ENCODE results near the gene KRT72. TPM values are rescaled to one million over a fixed set of nuclear protein-coding genes. Genes with fewer than 3 reads are reported as not detected.
A peak's percentile ranks its signal among the peaks of the same experiment; 100 is the strongest.

Gene KRT72
- total RNA-seq, 1 experiment from 2014 or later, result not detected

DNA sequence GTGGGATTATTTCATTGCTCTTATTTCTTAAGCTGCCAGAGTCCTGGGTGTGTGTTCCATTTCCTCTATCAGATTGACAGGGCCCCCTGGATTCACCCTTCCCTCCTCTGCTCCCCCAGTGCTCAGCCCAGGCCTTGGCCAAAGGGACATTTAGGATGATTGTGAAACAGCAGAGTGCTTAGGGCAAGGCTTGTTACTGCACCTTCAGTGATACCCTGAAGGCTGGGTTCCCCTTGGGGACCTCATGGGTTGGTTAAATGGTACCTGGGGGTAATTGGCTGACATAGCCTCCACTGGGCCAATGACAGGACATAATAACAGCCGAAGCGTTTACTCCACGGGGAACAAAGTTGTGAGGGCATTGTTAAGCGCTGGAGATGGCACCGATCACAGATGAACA is 1.3 kb upstream of the KRT72 start:
- peak overlapping the region in 1 of 3 experiments; percentile 21; a peak in 1 of 7 replicates for H3K27ac Mint-ChIP-seq
- DNase-seq, result peak; percentile 15
- peaks cover 36% of the 10 kb centered on the region for H3K27me3 Mint-ChIP-seq (ENCODE audit: low read depth)
- Histone ChIP-seq H3K27me3 (ENCODE audit: insufficient read depth, low read length) (no peaks in the 10 kb centered on the region), H3K23ac (ENCODE audit: insufficient read length, low read depth, low read length) (no peak overlapping the region), H2AFZ (ENCODE audit: low read length) (no peak overlapping the region), H4K5ac (ENCODE audit: insufficient read length, low read depth, low read length) (no peak overlapping the region), H3K27ac (ENCODE audit: insufficient read length, low read depth, low read length) (no peak overlapping the region), H2BK15ac (ENCODE audit: low read depth, low read length) (no peak overlapping the region), H3K9me3 (ENCODE audit: control insufficient read depth, low read depth, low read length) (no peaks in the 10 kb centered on the region), H3K56ac (ENCODE audit: insufficient read length, low read depth, low read length) (no peak overlapping the region), H4K8ac (replicated peaks; ENCODE audit: insufficient read length, low read depth, low read length) (no peak overlapping the region), H3K79me1 (ENCODE audit: insufficient read depth, low read depth, low read length, poor library complexity, severe bottlenecking) (no peaks in the 10 kb centered on the region), H3K23me2 (ENCODE audit: insufficient read length, low read depth, low read length, poor library complexity, severe bottlenecking) (no peaks in the 10 kb centered on the region), H3T11ph (ENCODE audit: low read length) (no peak overlapping the region), H2BK5ac (ENCODE audit: insufficient read length, low read length) (no peak overlapping the region), H3K14ac (ENCODE audit: insufficient read depth, low read length) (no peak overlapping the region), H2AK5ac (ENCODE audit: insufficient read length, low read length) (no peak overlapping the region), H2BK12ac (ENCODE audit: insufficient read length, low read depth, low read length) (no peak overlapping the region), H4K91ac (ENCODE audit: insufficient read length, low read depth, low read length) (no peak overlapping the region), H3K4me1 (ENCODE audit: insufficient read depth, low read length) (no peaks in the 10 kb centered on the region), H3K79me2 (ENCODE audit: insufficient read depth, low read length) (no peaks in the 10 kb centered on the region), H4K20me1 (ENCODE audit: control insufficient read depth, insufficient read depth, insufficient read length) (no peaks in the 10 kb centered on the region), H3K4me2 (ENCODE audit: insufficient read depth, insufficient read length, low read length) (no peak overlapping the region), H3K18ac (ENCODE audit: insufficient read length, low read depth, low read length) (no peak overlapping the region), H2BK20ac (ENCODE audit: low read depth, low read length, poor library complexity, severe bottlenecking) (no peak overlapping the region), H3K4ac (ENCODE audit: low read depth, low read length) (no peak overlapping the region), H2BK120ac (ENCODE audit: low read depth, low read length, poor library complexity, severe bottlenecking) (no peak overlapping the region), H3K9ac (ENCODE audit: extremely low read depth, insufficient read length, low read length) (no peak overlapping the region)
- TF ChIP-seq, protein P1, sequence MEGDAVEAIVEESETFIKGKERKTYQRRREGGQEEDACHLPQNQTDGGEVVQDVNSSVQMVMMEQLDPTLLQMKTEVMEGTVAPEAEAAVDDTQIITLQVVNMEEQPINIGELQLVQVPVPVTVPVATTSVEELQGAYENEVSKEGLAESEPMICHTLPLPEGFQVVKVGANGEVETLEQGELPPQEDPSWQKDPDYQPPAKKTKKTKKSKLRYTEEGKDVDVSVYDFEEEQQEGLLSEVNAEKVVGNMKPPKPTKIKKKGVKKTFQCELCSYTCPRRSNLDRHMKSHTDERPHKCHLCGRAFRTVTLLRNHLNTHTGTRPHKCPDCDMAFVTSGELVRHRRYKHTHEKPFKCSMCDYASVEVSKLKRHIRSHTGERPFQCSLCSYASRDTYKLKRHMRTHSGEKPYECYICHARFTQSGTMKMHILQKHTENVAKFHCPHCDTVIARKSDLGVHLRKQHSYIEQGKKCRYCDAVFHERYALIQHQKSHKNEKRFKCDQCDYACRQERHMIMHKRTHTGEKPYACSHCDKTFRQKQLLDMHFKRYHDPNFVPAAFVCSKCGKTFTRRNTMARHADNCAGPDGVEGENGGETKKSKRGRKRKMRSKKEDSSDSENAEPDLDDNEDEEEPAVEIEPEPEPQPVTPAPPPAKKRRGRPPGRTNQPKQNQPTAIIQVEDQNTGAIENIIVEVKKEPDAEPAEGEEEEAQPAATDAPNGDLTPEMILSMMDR (conservative IDR thresholded peaks at IDR 0.05), result no peak
- no peaks in the 10 kb centered on the region for H3K9me3 Mint-ChIP-seq
- WGBS (ENCODE audit: extremely low coverage, insufficient read length, low lambda C conversion rate), result no CpG with 5 or more reads among the region's 5 CpGs
- no peak overlapping the region for H3K4me3 Mint-ChIP-seq
- H3K4me1 Mint-ChIP-seq, result no peaks in the 10 kb centered on the region
- H3K36me3 Mint-ChIP-seq (ENCODE audit: insufficient read depth in 1 of 3, low read depth in 3 of 3), result no peaks in the 10 kb centered on the region

Measured in H9 (cell line).